ENCODE results near the gene RIPPLY3. TPM values are rescaled to one million over a fixed set of nuclear protein-coding genes. Genes with fewer than 3 reads are reported as not detected.
"Not testable (repeated sequence)": the region's sequence is repeated elsewhere in the genome, so short reads cannot be mapped to it uniquely, and the experiment has no call there.

Gene RIPPLY3
- total RNA-seq, 1 donor from 2014 or later, result 3.7 TPM

- peak; percentile 59 for TF ChIP-seq CTCF (conservative IDR thresholded peaks at IDR 0.05)
- H3K27me3 Mint-ChIP-seq, result no peaks in the 10 kb centered on the region
- peaks cover 4% of the 10 kb centered on the region for H3K4me1 Mint-ChIP-seq (ENCODE audit: unreplicated experiment)
- H3K9me3 Mint-ChIP-seq, result no peaks in the 10 kb centered on the region
- no peak overlapping the region for H3K4me3 Mint-ChIP-seq
- no peak overlapping the region for H3K27ac Mint-ChIP-seq
- no peaks in the 10 kb centered on the region for H3K36me3 Mint-ChIP-seq
- no peak for DNase-seq (ENCODE audit: extremely low spot score, unreplicated experiment)
These were observed 22.1 kb downstream of the RIPPLY3 start for GRCh38 chr21:37028570-37028969.

- DNase-seq (ENCODE audit: extremely low spot score, unreplicated experiment), result no peak
- no peak overlapping the region for H3K27ac Mint-ChIP-seq
- peaks cover 4% of the 10 kb centered on the region for H3K4me1 Mint-ChIP-seq (ENCODE audit: unreplicated experiment)
- H3K4me3 Mint-ChIP-seq, result no peak overlapping the region
- no peak for TF ChIP-seq CTCF (conservative IDR thresholded peaks at IDR 0.05)
- H3K36me3 Mint-ChIP-seq, result no peaks in the 10 kb centered on the region
- no peaks in the 10 kb centered on the region for H3K27me3 Mint-ChIP-seq
- H3K9me3 Mint-ChIP-seq, result no peaks in the 10 kb centered on the region
These were observed 24.4 kb downstream of the RIPPLY3 start for GRCh38 chr21:37030864-37031263.

DNA sequence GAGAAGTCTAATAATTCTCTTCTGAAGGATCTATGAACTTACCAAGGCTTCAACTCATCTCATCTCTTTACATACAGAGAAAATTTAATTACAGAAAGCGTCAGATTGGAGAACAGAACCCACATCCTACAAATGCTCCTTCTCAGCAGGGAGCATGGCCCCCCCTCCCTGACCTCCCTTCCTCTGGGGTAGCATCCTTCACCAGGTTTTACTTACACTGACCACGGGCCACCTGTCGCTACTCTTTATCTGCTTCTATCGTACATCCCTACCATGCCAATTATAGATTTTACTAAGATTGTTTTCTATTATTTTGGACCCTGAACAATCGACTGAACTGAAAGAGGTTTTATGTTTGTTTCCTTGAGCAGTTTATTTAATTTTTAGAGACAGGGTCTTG, 25.8 kb downstream of the RIPPLY3 start:
- no peak for DNase-seq (ENCODE audit: extremely low spot score, unreplicated experiment)
- H3K27ac Mint-ChIP-seq, result no peak overlapping the region
- H3K36me3 Mint-ChIP-seq, result no peaks in the 10 kb centered on the region

DNA sequence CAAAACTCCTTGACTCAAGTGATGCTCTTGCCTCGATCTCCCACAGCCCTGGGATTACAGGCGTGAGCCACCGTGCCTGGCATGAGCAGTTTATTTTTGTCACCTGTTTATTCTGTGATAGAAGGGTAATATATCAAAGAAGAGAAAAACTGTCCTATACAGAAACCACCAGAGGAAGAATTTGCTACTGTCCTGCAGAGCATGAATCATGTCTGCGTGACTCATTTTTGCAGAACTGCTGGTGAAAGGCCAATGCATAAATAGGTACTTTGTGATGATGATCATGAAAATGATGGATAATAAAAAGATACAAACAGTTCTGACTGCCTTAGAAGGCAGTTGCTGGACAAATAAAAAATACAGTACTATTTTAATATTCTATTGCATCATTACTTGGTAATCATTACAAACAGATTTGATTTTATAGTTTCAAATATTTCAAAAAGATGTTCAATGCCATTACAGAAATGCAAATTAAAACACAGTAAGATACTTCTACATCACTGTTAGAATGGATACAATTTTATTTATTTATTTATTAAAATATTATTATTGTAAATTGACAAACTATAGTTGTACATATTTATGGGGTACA, 26.5 kb downstream of the RIPPLY3 start:
- Mint-ChIP-seq H3K36me3 (no peaks in the 10 kb centered on the region), H3K4me3 (no peak overlapping the region), H3K9me3 (no peaks in the 10 kb centered on the region), H3K27ac (no peak overlapping the region), H3K4me1 (ENCODE audit: unreplicated experiment) (peaks cover 4% of the 10 kb centered on the region), H3K27me3 (no peaks in the 10 kb centered on the region)
- no peak for TF ChIP-seq CTCF (conservative IDR thresholded peaks at IDR 0.05)
- DNase-seq (ENCODE audit: extremely low spot score, unreplicated experiment), result no peak

More for the DNA sequence above, 25.8 kb downstream of the RIPPLY3 start:
- no peak for TF ChIP-seq CTCF (conservative IDR thresholded peaks at IDR 0.05)
- Mint-ChIP-seq H3K4me3 (no peak overlapping the region), H3K4me1 (ENCODE audit: unreplicated experiment) (peaks cover 4% of the 10 kb centered on the region), H3K27me3 (no peaks in the 10 kb centered on the region), H3K9me3 (no peaks in the 10 kb centered on the region)

DNA sequence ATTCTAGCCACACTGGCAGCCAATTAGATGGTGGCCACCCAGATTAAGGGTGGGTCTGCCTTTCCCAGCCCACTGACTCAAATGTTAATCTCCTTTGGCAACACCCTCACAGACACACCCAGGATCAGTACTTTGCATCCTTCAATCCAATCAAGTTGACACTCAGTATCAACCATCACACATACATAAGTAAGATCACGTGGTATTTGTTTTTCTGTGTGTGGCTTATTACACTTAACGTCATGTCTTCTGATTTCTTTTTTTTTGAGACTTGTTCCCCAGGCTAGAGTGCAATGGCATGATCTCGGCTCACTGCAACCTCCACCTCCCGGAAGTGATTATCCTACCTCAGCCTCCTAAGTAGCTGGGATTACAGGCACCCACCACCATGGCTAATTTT, 27.9 kb downstream of the RIPPLY3 start:
- H3K4me3 Mint-ChIP-seq; H3K27me3 Mint-ChIP-seq; H3K27ac Mint-ChIP-seq; H3K9me3 Mint-ChIP-seq; H3K36me3 Mint-ChIP-seq; H3K4me1 Mint-ChIP-seq (ENCODE audit: unreplicated experiment); DNase-seq (ENCODE audit: extremely low spot score, unreplicated experiment): not testable (repeated sequence)

- H3K4me1 Mint-ChIP-seq (ENCODE audit: unreplicated experiment), result no peaks in the 10 kb centered on the region
- H3K27me3 Mint-ChIP-seq, result no peaks in the 10 kb centered on the region
- H3K36me3 Mint-ChIP-seq, result no peaks in the 10 kb centered on the region
- no peaks in the 10 kb centered on the region for H3K9me3 Mint-ChIP-seq
- H3K4me3 Mint-ChIP-seq, result no peak overlapping the region
- H3K27ac Mint-ChIP-seq, result no peak overlapping the region
- no peak for TF ChIP-seq CTCF (conservative IDR thresholded peaks at IDR 0.05)
- DNase-seq (ENCODE audit: extremely low spot score, unreplicated experiment), result no peak
These were observed 29.7 kb downstream of the RIPPLY3 start for GRCh38 chr21:37036177-37036576.

All from type B pancreatic cell (in vitro differentiated cells).